SK-N-SH (cell line): ENCODE results near the gene AGBL4. TPM values are rescaled to one million over a fixed set of nuclear protein-coding genes. Genes with fewer than 3 reads are reported as not detected.
A peak's percentile ranks its signal among the peaks of the same experiment; 100 is the strongest.

ENCODE experiments used
- CTCF ChIA-PET: fragments of 300-600, 350-600 bp; formaldehyde crosslinking; extraction: SDS; loops from one replicate; lab custom pipeline; 2021; lab: Yijun Ruan, JAX
- POLR2A ChIA-PET: fragments of 350-600 bp; sonication (Branson Sonifier 250); formaldehyde crosslinking; extraction: SDS; loops from one replicate; lab custom pipeline; 2020; ENCODE audit warnings: antibody characterized with exemption, inconsistent platforms; lab: Yijun Ruan, JAX
- DNase-seq: peaks from one replicate; pipeline ENCODE4 v3.0.0; 2012
- H2AFZ ChIP-seq: fragments of 200-600 bp; sonication (generic); 2 replicates; pipeline ENCODE4 v1.8.1; 2016; ENCODE audit warnings: antibody characterized with exemption, mild to moderate bottlenecking, low read depth
- H3F3A ChIP-seq: fragments of 200-600 bp; sonication (generic); replicated peaks from 2 replicates; pipeline ENCODE3; 2016; ENCODE audit warnings: antibody characterized with exemption, mild to moderate bottlenecking; ENCODE audit not compliant: insufficient read depth
- H3K27ac ChIP-seq, 2 experiments: fragments of 200-500 bp in 1 of 2; fragments of 200-600 bp in 1 of 2; sonication (Bioruptor generic) in 1 of 2; sonication (generic), shearing (Covaris generic) in 1 of 2; 2 replicates each; pipeline versions ENCODE4 v1.5.1 to v1.6.1; 2014 to 2016; ENCODE audit warnings: low read depth in 2 of 2, inconsistent platforms in 1 of 2, low read length in 1 of 2, mild to moderate bottlenecking in 1 of 2, mixed read lengths in 1 of 2
- H3K27me3 ChIP-seq: fragments of 200-600 bp; sonication (generic), shearing (Covaris generic); 2 replicates; pipeline ENCODE4 v1.6.1; 2016; ENCODE audit warnings: mixed run types; ENCODE audit not compliant: insufficient read depth
- H3K36me3 ChIP-seq, 2 experiments: fragments of 200-500 bp in 1 of 2; fragments of 200-600 bp in 1 of 2; sonication (Bioruptor generic) in 1 of 2; sonication (generic) in 1 of 2; replicated peaks in 1 of 2; 2 replicates each; pipeline versions ENCODE3 to v1.5.1; 2014 to 2016; ENCODE audit warnings: low read length in 1 of 2, mild to moderate bottlenecking in 1 of 2; ENCODE audit not compliant: insufficient read depth in 2 of 2, control insufficient read depth in 1 of 2
- H3K4me1 ChIP-seq, 2 experiments: fragments of 200-500 bp in 1 of 2; fragments of 200-600 bp in 1 of 2; sonication (Bioruptor generic) in 1 of 2; sonication (generic), shearing (Covaris generic) in 1 of 2; 2 replicates each; pipeline versions ENCODE4 v1.5.1 to v1.6.1; 2014 to 2016; ENCODE audit warnings: low read depth in 1 of 2, low read length in 1 of 2, mixed run types in 1 of 2; ENCODE audit not compliant: insufficient read depth in 2 of 2, control insufficient read depth in 1 of 2
- H3K4me2 ChIP-seq: fragments of 200-600 bp; sonication (generic), shearing (Covaris generic); 2 replicates; pipeline ENCODE4 v1.6.1; 2017; ENCODE audit warnings: mixed run types
- H3K4me3 ChIP-seq, 2 experiments: fragments of 200-500 bp in 1 of 2; fragments of 200-600 bp in 1 of 2; sonication (Bioruptor generic) in 1 of 2; sonication (generic), shearing (Covaris generic) in 1 of 2; 2 replicates each; pipeline versions ENCODE4 v1.5.1 to v1.8.1; 2014 to 2016; ENCODE audit warnings: low read depth in 2 of 2, inconsistent platforms in 1 of 2, low read length in 1 of 2, mild to moderate bottlenecking in 1 of 2, mixed read lengths in 1 of 2, moderate library complexity in 1 of 2
- H3K79me2 ChIP-seq: fragments of 200-600 bp; sonication (generic); 2 replicates; pipeline ENCODE4 v1.8.1; 2017; ENCODE audit warnings: mild to moderate bottlenecking; ENCODE audit not compliant: insufficient read depth
- H3K9ac ChIP-seq: fragments of 200-600 bp; sonication (generic); 2 replicates; pipeline ENCODE4 v1.6.1; 2017; ENCODE audit warnings: mixed run types
- H3K9me2 ChIP-seq: fragments of 200-600 bp; sonication (generic); 2 replicates; pipeline ENCODE4 v1.6.1; 2017; ENCODE audit warnings: mixed run types
- H3K9me3 ChIP-seq: fragments of 200-600 bp; sonication (generic); 2 replicates; pipeline ENCODE4 v1.6.1; 2017; ENCODE audit warnings: mixed run types, mild to moderate bottlenecking, moderate library complexity
- H4K20me1 ChIP-seq: fragments of 200-600 bp; sonication (generic); 2 replicates; pipeline ENCODE4 v1.6.1; 2017; ENCODE audit warnings: mild to moderate bottlenecking, mixed run types; ENCODE audit not compliant: insufficient read depth
- CHD2 ChIP-seq: fragments of 150-350 bp; IDR thresholded peaks from 2 replicates; pipeline ENCODE4 v1.6.1; 2018; ENCODE audit warnings: low read length; ENCODE audit not compliant: partially characterized antibody
- CTCF ChIP-seq: fragments of 200-600 bp; sonication (generic); IDR thresholded peaks from 2 replicates; pipeline ENCODE4 v1.6.1; 2017; ENCODE audit warnings: antibody characterized with exemption, mild to moderate bottlenecking, moderate library complexity
- EZH2phosphoT487 ChIP-seq: fragments of 200-600 bp; sonication (generic); IDR thresholded peaks from 2 replicates; pipeline ENCODE4 v1.6.1; 2017; ENCODE audit warnings: low read depth, mixed run types, mild to moderate bottlenecking, antibody characterized with exemption, moderate library complexity, borderline replicate concordance
- FOSL2 ChIP-seq: IDR thresholded peaks from 2 replicates; pipeline ENCODE4 v1.4.0; 2012; ENCODE audit warnings: low read depth, mild to moderate bottlenecking, moderate library complexity, borderline replicate concordance
- FOXJ3 ChIP-seq: sonication (generic); formaldehyde crosslinking; IDR thresholded peaks from 2 replicates; pipeline ENCODE4 v1.5.1; 2020; ENCODE audit warnings: mild to moderate bottlenecking, missing genetic modification reagents
- FOXM1 ChIP-seq: IDR thresholded peaks from 2 replicates; pipeline ENCODE4 v1.4.0; 2012; ENCODE audit warnings: low read depth, mild to moderate bottlenecking
- GABPA ChIP-seq: IDR thresholded peaks from 2 replicates; pipeline ENCODE4 v1.4.0; 2012; ENCODE audit warnings: low read depth, mild to moderate bottlenecking
- GATA2 ChIP-seq: sonication (generic); formaldehyde crosslinking; IDR thresholded peaks from 2 replicates; pipeline ENCODE4 v1.5.0; 2020; ENCODE audit warnings: mild to moderate bottlenecking, missing genetic modification reagents
- MEF2A ChIP-seq: IDR thresholded peaks from 2 replicates; pipeline ENCODE4 v1.4.0; 2012; ENCODE audit warnings: low read depth, borderline replicate concordance
- NRF1 ChIP-seq: IDR thresholded peaks from 2 replicates; pipeline ENCODE4 v1.6.1; 2012; ENCODE audit warnings: low read depth, mild to moderate bottlenecking, low read length
- RCOR1 ChIP-seq: fragments of 150-350 bp; IDR thresholded peaks from 2 replicates; pipeline ENCODE4 v1.6.1; 2017; ENCODE audit warnings: antibody characterized with exemption, low read length
- SIN3A ChIP-seq: IDR thresholded peaks from 2 replicates; pipeline ENCODE4 v1.6.1; 2012; ENCODE audit warnings: low read depth, mild to moderate bottlenecking, low read length, moderate library complexity, borderline replicate concordance
- TAF1 ChIP-seq: IDR thresholded peaks from 2 replicates; pipeline ENCODE4 v1.6.1; 2012; ENCODE audit warnings: low read depth, mild to moderate bottlenecking, low read length, moderate library complexity, borderline replicate concordance
- TCF12 ChIP-seq: IDR thresholded peaks from 2 replicates; pipeline ENCODE4 v1.4.0; 2012
- TEAD4 ChIP-seq: IDR thresholded peaks from 2 replicates; pipeline ENCODE4 v1.4.0; 2012; ENCODE audit warnings: mild to moderate bottlenecking, borderline replicate concordance; ENCODE audit not compliant: insufficient read depth
- YY1 ChIP-seq: IDR thresholded peaks from 2 replicates; pipeline ENCODE4 v1.4.0; 2012; ENCODE audit warnings: low read depth, mild to moderate bottlenecking
- WGBS: methylation state at CpG from one replicate; pipeline ENCODE4 v1.1.6; 2017; ENCODE audit warnings: low lambda C conversion rate; 5-methylcytosine and 5-hydroxymethylcytosine counted together
- polyA plus RNA-seq, 3 experiments: library from polyadenylated mRNA; depleted of rRNA; stranded (reverse); fragments of >200 nt; gene quantifications; 2 replicates each; pipeline ENCODE4 v1.2.3, GENCODE V29; 2012
- TF ChIP-seq, protein P1 (sequence below): IDR thresholded peaks from 2 replicates; pipeline ENCODE4; 2012
- TF ChIP-seq, protein P2 (sequence below): IDR thresholded peaks from 2 replicates; pipeline ENCODE4 v1.4.0; 2012; ENCODE audit warnings: low read depth, borderline replicate concordance
- TF ChIP-seq, protein P3 (sequence below): fragments of 150-350 bp; IDR thresholded peaks from 2 replicates; pipeline ENCODE4 v1.6.1; 2016; ENCODE audit warnings: mild to moderate bottlenecking, low read depth, low read length

AGBL4 gene
- polyA plus RNA-seq, 1 of the 3 experiments (the other 2 are of a cell fraction) = 0.07 TPM

DNA sequence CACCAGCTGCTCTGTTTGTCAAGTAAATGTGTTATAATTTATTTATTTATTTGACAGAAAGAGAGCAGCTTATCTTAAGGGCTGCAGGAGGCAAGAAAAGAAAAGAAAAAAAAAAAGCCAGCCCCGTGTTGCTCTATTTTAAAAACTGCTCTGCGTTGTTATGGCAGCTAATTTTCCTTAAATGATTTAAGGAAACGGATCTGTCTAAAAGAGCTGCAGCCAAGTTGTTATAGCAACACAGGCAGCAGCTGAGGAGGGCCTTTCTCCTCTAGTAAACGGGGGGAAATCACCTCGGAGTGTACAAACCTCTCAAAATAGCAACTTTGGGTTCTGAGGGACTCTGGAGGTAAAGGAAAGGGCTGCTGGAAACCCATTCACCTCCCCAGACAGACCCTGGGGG is 1396.3 kb downstream of the AGBL4 start (continued):
- TF ChIP-seq GATA2 (CRISPR knock-in tag) = no peak
- no peak for TF ChIP-seq CTCF
- no peak for TF ChIP-seq NRF1
- no peak for TF ChIP-seq FOXM1

DNA sequence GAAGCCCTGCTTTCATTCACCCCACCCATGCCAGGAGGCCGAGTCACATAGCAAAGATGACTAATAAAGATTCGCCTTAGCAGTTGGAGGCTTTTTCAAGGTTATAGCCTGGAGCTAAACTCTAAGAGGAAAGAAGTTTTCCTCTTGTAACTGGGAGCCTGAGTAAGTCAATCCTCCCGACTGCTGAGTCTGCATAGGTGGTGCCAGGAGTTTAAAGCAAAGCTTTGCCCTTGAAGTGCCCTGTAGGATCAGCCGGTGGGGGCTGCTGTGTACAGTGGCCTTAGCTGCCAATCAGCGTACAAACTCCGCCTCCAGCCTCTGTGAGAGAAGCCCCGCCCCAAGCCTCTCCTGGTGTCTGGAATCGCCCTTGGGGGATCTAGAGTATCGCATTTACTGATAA is 1404.2 kb downstream of the AGBL4 start:
- Histone ChIP-seq H3K4me1 (no peaks in the 10 kb centered on the region), H3F3A (no peaks in the 10 kb centered on the region), H3K27me3 (no peaks in the 10 kb centered on the region), H3K79me2 (no peaks in the 10 kb centered on the region), H3K27ac (no peak overlapping the region), H3K9me3 (no peaks in the 10 kb centered on the region), H2AFZ (no peak overlapping the region), H3K9me2 (no peaks in the 10 kb centered on the region), H3K4me3 (no peak overlapping the region), H3K36me3 (no peaks in the 10 kb centered on the region), H4K20me1 (no peaks in the 10 kb centered on the region), H3K4me2 (no peak overlapping the region), H3K9ac (no peak overlapping the region)
- TF ChIP-seq, protein P1, sequence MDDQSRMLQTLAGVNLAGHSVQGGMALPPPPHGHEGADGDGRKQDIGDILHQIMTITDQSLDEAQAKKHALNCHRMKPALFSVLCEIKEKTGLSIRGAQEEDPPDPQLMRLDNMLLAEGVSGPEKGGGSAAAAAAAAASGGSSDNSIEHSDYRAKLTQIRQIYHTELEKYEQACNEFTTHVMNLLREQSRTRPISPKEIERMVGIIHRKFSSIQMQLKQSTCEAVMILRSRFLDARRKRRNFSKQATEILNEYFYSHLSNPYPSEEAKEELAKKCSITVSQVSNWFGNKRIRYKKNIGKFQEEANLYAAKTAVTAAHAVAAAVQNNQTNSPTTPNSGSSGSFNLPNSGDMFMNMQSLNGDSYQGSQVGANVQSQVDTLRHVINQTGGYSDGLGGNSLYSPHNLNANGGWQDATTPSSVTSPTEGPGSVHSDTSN = peak; percentile 14; the same call in 1 of the 2 replicates
- no peak for TF ChIP-seq GABPA
- no peak for TF ChIP-seq SIN3A
- POLR2A ChIA-PET = no interaction called here
- CTCF ChIA-PET = interaction anchor here (0.8 to 1.2 kb wide), 3 partner anchors 8 to 77 kb away, joined by 3 to 4 read pairs (median 3); no protein-coding TSS in a partner anchor
- WGBS = 24% methylated on average over 6 of the region's 9 CpGs
- peak; percentile 26 for DNase-seq

GRCh38 chr1:48617252-48617651 is 1406.5 kb downstream of the AGBL4 start:
- no peaks in the 10 kb centered on the region for H3K79me2 ChIP-seq
- no peak for DNase-seq
- H3K4me1 ChIP-seq = no peaks in the 10 kb centered on the region
- ChIA-PET CTCF (interaction anchor here (0.7 kb wide), 1 partner anchor 508 kb away, joined by 3 read pairs; no protein-coding TSS in a partner anchor), POLR2A (no interaction called here)
- H3K4me3 ChIP-seq = no peak overlapping the region
- H2AFZ ChIP-seq = no peak overlapping the region
- H3K9me2 ChIP-seq = no peaks in the 10 kb centered on the region
- H3F3A ChIP-seq = no peaks in the 10 kb centered on the region
- H4K20me1 ChIP-seq = no peaks in the 10 kb centered on the region
- no peaks in the 10 kb centered on the region for H3K27me3 ChIP-seq
- H3K9me3 ChIP-seq = no peaks in the 10 kb centered on the region
- H3K9ac ChIP-seq = no peak overlapping the region
- 65% methylated on average over 3 of the region's 3 CpGs for WGBS
- no peak for TF ChIP-seq TCF12
- TF ChIP-seq TEAD4 = no peak
- no peak for TF ChIP-seq MEF2A
- TF ChIP-seq RCOR1 = no peak
- no peak for TF ChIP-seq EZH2phosphoT487
- TF ChIP-seq, protein P2, sequence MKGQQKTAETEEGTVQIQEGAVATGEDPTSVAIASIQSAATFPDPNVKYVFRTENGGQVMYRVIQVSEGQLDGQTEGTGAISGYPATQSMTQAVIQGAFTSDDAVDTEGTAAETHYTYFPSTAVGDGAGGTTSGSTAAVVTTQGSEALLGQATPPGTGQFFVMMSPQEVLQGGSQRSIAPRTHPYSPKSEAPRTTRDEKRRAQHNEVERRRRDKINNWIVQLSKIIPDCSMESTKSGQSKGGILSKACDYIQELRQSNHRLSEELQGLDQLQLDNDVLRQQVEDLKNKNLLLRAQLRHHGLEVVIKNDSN = no peak
- TF ChIP-seq GABPA = no peak
- TF ChIP-seq, protein P3, sequence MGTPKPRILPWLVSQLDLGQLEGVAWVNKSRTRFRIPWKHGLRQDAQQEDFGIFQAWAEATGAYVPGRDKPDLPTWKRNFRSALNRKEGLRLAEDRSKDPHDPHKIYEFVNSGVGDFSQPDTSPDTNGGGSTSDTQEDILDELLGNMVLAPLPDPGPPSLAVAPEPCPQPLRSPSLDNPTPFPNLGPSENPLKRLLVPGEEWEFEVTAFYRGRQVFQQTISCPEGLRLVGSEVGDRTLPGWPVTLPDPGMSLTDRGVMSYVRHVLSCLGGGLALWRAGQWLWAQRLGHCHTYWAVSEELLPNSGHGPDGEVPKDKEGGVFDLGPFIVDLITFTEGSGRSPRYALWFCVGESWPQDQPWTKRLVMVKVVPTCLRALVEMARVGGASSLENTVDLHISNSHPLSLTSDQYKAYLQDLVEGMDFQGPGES = no peak
- no peak for TF ChIP-seq CHD2
- TF ChIP-seq FOSL2 = no peak
- no peak for TF ChIP-seq FOXM1
- no peak for TF ChIP-seq TAF1
- no peak for TF ChIP-seq FOXJ3
- TF ChIP-seq YY1 = no peak
- TF ChIP-seq, all 33 proteins: peak for 0
- Histone ChIP-seq H3K4me2 (no peak overlapping the region), H3K36me3 (no peaks in the 10 kb centered on the region), H3K27ac (no peak overlapping the region)
